NCI-H1436 (cell line): ENCODE measurements around the gene DCUN1D2.
"Not testable (repeated sequence)": the region's sequence is repeated elsewhere in the genome, so short reads cannot be mapped to it uniquely, and the experiment has no call there.

Experiments used
- DNase-seq: peaks from one replicate; lab custom pipeline; 2025; lab: John Stamatoyannopoulos, UW

The DCUN1D2 gene

DNA sequence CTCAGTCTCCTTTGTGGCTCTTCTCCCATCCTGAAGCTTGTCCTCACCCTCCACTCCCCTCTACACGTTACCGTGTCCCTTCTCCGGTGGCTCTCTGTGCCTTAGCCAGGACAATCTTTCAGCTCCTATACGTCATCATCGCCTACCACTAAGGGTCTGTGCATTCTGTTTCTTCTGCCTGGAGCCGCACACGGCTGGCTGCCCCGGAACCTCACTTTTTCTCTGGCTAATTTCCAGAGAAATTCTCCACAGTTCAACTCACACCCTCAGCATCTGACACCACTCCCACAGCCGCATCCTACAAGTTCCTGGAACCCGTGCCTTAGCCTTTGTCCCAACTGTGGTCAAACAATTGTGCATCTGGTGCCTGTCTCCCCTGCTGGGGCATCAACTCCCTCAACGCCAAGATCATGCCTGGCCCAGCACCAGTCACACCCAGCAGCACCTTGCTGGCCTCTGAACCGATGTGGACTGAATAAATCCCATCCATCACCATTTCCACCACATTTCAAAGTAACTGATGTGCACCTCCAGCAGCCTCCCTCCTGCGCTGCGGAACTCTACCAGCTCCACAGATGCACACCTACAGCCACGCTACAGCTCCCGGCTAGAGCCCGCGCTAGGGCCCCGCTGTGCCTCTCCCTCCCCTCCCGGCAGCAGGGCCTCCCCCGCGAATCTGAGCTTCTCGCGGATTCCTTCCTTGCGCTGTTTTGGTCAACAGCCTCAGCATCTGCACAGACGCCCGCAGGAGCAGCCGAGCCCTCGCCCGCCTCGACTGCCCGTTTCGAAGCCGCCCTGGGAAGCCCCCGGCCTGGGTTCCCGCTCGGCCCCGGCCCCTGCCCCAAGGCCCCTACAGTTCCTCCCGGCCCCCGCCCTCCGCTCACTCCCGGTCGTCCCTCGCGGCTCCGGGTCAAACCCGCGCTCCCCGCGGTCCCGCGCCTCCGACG is 689 bp downstream of the DCUN1D2 start:
- DNase-seq: no peak

DNA sequence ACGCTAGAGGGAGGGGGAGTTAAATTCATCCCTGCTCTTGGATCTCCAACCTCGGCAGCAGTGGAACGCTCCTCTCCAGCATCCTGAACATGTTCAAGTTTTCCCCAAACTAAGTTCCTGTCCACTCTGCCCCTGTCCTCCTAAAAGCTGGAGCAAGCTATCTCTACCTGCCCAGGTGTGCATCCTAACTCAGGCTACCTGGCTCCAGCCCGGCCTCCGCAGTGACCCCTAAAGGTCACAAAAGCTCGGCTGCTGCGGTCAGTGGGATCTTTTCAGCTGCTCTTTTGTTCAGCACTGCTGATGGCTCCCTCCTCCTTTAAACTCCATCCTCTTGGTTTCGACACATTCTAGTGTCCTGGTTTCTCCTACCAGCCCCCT is 1.4 kb downstream of the DCUN1D2 start:
- no peak for DNase-seq

DNA sequence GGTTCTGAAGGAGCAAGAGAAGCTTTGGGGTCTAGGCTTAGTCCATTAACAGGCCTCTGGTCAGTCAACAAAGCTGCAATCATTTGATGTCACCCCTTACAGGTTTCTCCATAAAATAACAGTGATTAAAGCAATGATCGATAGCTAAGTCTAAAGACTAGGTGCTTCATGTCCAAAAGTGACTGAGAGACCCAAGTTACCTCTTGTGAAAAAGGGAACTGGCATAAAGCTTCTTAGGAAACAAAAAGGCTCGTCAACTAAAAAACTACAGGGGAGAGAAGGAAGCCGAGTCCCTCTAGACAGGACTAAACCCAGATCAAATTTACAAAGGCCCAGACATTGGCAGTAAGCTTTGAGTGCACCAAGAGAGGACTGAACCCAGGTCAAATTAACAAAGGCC is 2.2 kb downstream of the DCUN1D2 start:
- DNase-seq: no peak

DNA sequence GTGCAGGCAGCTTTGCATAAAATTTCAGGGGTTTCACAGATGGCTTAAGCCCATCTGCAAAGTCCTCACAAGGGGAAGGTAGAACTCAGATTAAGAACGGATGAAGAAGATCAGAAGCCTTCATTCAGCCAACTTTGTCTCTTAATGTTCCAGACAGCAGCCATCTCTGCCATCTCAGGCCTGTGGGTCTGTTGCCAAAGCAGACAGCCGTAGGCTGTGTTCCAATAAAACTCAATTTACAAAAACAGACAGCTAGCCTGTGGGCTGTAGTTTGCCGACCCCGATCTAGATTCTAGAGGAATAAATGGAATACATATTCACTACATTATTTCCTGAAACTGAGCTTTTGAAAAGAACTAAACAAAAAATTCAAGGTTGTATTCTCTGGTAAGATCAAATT is 3.8 kb downstream of the DCUN1D2 start:
- no peak for DNase-seq

DNA sequence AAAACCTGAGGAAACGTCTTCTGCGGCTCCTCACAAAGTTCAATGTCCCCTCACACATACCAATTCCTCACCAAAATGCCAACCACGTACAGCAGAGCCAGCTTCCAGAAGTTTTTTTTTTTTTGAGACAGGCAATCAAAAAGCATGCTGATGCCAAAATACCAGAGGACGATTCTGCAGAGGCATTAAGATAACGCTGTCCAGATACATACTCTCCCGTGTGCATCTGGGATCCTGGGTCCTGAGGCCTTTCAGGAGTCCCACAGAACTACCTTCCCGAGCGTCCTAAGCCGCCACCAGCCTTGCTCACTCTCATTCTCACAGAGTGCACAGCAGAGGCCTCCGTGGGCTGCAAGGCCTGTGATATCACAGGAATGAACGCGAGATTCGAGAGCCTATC is 5.0 kb downstream of the DCUN1D2 start:
- no peak for DNase-seq

DNA sequence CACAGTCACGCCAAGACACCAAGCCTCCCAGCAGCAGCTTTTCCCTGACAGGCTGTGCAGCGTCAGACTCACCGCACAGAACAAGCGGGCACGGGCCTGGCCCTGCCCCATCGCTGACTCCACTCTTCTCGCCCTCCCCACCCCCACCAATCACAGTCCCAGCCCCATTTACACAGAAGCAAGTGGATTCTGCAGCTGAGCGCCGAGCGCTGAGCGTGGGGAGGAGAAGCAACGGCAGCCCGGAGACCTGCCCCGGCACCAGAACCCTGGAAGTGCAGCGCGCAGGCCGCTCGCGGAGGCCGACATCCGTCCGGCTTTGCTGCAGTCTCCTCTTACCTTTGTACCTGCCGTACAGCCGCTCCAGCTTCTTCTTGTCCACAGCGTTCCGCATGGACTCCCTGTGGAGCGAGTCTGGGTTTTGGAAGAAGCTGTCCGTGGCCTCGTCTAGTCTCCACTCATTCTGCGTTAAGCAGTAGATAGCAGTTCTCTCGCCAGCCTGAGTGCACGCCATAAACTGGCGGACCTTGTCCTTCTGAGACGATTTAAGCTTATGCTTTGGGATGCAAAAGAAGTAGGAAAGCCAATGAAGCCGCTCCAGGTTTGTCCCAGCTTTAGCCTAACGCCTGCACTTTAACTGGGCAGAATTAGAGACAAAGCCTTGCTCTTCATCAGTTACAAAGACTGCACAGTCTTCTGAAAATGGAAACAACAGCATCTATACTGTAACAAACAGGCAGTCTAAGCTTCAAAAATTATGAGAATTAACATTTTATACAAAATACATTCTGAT is 6.8 kb downstream of the DCUN1D2 start:
- no peak for DNase-seq

DNA sequence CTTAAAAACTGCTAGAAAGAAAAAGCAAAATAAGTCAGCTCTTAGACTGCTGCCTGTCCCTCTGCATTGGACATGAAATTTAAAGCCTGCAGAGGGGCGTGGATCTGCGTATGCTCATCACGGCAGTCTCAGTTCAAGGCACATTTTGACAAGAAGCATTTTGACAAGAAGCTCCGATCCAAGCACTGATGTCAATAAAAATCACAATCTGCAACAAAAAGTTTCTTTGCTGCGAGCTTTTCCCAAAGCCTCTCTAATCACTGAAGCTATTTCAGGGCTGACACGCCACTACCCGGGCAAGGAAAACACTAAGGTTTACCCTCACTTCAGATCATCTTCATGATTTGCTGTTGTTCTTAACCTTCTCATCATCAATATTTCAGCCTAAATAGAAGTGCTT is 7.4 kb downstream of the DCUN1D2 start:
- no peak for DNase-seq

DNA sequence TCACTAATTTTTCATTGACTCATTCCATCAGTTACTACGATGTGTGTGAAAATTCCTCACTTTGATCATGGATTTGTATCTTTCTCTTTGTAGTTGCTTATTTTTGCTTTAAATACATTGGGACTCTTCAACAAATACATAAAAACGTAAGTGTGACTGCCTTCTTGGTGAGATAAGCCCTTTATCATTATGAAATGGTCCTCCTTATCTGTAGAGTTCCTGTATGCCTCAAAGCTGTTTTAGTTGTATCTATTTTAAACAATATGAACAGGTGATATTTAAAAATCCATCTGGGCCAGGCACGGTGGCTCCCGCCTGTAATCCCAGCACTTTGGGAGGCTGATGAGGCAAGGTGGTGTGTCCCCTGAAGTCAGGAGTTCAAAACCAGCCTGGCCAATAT is 11.3 kb downstream of the DCUN1D2 start:
- DNase-seq: no peak

DNA sequence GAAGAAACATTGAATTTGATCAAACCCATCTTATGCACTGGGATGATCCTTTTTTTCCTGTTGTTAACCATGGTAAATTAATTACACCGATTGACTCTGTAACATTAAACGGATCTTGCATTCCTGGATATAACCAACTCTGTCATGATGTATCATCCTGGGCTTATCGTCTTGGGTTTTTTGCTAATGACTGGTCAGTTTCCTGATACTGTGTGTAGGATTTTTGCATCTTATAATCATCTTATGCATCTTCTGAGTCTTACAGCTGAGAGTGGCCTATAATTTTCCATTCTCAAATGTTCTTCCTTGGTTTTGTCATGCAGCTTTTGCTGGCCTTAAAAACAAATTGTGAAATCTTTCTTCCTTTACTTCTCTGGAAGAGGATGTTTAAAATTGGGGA is 12.8 kb downstream of the DCUN1D2 start:
- no peak for DNase-seq

DNA sequence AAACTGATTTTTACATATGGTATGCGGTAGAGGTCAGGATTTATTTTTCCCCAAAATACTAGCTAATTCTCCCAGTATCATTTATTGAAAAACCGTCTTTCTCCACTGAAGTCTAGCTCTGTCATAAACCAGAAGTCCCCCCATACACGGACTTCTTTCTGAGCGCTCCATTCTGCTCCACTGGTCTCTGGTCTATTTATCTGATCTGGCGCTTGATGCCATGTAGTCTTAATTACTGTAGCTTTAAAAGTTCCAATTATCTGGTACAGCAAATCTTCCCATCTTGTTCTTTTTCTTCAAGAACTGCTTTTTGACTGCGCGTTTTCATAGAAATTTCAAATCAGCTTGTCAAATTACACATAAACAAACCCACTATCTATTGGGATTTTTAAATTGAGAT is 13.7 kb downstream of the DCUN1D2 start:
- no peak for DNase-seq

DNA sequence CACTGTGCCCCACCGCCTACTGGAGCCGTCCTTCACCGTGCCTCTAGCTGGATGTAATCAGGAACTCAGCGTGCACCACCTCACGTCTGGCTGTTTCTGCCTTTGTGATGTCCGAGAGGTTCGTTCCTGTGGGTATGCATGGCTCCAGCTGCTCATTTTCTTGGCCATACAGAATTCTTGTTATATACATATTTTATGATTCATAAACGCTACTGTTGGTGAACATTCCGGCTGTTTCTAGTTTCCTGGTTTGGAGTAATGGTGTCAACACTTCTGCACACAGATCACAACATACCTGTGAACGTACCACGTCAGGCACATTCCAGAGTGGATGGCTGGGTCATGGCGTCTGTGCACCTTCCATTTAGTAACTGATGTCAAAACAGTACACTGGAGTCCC is 14.6 kb downstream of the DCUN1D2 start:
- no peak for DNase-seq

DNA sequence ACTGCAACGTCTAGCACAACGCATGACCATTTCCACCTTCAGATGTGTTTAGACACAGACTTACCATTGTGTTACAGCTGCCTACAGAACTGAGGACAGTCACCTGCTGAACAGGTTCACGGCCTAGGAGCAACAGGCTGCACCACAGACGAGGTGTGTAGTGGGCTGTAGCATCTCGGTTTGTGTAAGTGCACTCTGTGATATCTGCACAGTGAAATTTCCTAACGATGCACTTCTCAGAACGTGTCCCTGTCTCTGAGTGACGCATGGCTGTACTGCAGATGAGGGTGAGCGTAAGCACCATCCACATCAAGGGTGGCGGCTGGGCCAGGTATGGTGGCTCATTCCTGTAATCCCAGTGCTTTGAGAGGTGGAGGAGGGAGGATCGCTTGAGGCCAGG is 15.2 kb downstream of the DCUN1D2 start:
- DNase-seq: no peak

DNA sequence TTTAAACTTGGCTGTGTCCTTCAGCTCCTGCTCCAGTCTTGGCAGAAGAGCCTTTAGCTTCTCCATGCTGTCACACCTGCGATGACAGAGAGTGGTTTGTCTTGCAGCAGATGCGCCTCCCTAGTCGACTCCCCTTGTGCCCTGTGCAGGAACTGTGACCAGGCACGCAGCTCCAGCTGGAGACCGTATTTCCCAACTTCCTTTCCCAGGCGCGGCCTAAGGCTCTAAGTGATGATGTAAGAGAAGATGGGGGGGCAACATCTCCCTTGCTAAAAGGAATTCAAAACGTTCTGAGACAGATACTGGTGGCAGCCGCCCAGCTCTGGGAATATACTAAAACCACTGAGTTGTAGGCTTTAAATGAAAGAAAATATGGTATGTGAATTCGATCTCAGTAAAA is 16.3 kb downstream of the DCUN1D2 start:
- no peak for DNase-seq

DNA sequence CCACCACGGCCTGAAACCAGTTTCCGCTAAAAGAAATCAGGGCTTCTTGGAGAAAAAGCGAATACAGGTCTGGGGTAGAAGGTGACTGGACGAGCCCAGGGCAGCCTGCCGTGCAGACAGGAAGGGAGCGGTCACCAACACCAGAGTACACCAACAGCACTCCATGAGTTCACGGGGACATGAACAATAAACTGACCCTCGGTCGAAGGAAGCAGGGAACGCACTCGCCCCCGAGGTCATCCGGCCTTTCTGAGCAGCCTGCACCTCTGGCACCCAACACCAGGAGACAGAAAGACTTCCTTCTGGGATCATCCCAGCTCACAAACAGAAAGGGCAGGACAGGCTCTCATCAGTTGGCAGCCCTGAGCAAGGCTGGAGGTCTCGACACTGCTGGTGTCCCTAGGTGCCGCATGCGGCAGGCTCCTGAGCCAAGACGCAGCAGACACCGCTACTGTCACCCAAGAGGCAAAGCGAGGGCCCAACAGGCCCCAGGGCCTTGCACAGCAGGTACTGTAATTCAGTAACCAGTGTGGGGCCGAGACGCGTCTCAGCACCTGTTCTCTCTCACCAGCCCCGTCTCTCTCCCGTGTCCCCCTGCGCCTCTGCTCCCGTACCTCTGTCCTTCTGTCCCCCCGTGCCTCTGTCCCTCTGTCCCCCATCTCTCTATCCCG is 18.0 kb downstream of the DCUN1D2 start:
- no peak for DNase-seq

DNA sequence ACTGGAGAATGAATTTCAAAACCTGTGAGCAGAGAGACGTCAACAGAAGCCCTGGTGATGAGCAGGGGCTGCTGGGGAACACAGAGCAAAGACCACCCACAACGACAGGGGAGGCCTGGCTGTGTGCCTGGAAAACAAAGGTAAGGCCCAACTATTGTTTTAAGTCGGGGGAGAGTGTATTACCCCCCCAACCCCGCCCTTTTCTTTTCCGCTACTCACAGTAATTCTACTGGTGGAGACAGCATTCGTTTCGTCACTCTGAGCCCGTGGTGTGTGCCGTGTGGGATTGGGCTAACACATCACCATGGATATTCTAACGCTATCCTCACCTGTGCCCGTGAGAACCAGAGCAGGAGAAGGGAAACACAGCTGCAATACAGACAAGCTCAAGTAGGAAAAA is 18.7 kb downstream of the DCUN1D2 start:
- no peak for DNase-seq

DNA sequence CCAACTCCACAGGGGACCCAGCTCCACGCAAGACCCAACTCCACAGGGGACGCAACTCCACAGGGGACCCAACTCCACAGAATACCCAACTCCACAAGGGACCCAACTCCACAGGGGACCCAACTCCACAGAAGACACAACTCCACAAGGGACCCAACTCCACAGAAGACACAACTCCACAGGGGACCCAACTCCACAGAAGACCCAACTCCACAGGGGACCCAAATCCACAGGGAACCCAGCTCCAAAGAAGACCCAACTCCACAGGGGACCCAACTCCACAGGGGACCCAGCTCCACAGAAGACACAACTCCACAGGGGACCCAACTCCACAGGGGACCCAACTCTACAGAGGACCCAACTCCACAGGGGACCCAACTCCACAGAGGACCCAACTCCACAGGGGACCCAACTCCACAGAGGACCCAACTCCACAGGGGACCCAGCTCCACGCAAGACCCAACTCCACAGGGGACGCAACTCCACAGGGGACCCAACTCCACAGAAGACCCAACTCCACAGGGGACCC is 19.8 kb downstream of the DCUN1D2 start:
- DNase-seq: not testable (repeated sequence)

DNA sequence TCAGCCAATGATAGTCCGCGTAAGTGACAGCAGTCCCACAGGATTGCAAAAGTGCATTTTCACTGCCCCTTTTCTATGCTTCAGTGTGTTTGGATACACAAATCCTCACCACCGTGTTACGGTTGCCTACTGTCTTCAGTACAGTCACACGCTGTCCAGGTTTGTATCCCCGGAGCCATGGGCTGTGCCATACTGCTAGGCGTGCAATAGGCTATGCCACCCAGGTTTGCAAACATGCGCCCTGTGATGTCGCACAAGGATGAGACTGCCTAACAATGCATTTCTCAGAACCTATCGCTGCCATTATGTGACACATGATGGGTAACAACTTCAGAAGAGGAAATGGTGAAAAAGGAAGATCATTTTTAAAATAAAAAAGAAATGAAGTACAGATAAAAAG is 20.4 kb downstream of the DCUN1D2 start:
- no peak for DNase-seq

DNA sequence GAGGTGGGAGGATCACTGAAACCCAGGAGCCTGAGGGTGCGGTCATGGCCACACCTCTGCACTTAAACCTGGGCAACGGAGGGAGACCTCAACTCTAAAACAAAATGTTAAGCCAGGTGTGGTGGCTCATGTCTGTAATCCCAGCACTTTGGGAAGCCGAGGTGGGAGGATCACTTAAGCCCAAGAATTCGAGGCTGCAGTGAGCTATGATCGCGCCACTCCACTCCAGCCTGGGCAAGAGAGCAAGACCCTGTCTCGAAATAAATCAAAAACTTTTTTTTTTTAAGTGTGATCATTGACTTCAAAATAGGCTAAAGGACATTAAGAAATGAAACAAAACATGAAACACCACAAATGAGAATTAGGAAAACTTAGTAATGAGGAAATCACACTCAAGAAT is 20.9 kb downstream of the DCUN1D2 start:
- no peak for DNase-seq

DNA sequence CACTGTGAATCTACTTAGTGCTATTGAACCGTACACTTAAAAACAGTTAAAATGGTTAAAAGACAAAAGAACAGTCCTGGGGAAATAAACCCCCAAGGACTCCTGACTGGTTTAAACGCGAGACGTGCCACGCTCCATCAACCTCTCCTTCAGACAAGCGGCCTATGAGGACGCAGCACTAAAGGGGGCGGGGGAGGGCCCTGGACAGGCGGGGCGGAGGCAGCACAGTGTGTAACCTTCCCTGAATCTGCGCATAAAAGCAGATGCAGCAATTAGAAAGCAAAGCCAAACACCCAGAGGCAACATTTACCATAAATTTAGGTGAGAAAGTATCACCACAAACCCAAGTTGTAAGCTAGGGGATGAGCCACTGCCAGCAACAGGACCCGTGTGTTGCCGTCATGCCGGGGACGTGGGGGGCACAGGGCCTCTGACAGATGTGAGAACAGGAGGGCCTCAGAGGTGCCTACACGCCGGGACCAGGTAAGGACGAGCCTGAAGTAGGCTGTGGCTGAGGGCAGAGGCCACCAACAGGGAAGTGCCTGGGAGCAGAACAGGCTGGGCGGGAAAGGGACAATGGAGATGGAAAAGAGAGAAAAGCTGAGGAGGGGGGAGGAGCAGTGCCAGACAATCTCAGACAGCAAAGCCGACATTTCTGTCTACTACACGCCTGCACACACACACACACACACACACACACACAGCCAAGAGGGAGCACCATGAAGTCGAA is 21.9 kb downstream of the DCUN1D2 start:
- DNase-seq: no peak

DNA sequence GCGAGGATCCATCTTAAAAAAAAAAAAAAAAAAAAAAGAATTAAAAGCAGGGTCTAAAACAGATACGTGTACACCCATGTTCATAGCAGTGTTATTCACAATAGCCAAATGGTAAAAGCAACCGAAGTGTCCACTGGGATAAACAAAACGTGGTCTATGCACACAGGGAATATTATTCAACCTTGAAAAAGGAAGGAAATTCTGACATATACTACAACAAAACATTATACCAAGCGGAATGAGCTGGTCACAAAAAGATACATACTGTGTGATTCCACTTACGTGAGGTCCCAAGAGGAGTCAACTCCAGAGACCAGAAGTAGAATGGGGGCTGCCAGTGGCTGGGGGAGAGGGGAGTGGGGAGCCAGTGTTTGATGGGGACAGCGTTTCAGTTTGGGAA is 22.5 kb downstream of the DCUN1D2 start:
- DNase-seq: no peak

DNA sequence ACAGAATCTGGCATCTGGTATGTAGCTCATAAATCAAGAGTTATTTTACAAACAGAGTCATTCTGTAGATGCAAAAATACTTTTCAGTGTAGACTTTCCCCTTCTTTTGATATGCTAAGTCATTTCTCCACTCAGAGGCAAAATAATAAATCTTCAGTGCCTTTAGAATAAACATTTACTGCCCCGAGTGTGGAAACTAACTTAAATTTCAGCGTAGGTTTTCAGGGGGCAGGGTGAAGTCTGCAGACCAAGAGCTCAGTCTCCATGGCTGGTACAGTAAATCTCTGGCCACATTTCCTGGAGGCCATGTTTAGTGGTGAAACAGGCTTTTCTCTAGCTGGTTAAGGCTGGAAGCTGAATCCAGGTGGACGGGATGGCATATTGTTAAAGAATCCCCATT is 24.1 kb downstream of the DCUN1D2 start:
- no peak for DNase-seq

DNA sequence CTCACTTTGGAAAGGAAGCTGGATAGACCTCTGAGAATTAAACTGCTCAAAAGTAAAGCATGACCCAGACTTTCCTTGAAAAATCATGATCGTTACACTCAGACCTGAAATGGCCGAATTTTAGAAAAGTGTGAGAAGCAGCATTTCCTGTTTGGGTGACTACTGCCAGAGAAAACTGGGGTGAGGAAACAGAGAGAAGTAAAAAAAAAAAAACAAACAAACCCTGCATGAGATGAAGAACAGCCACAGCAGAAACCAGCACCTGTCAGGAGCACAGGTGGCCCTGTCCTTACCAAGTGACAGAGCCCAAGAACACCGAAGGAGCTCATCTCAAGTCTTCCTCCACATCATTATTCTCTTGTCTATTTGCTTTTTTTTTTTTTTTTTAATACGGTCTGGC is 25.2 kb downstream of the DCUN1D2 start:
- no peak for DNase-seq
